ENCODE results near the gene POLR1D. TPM values are rescaled to one million over a fixed set of nuclear protein-coding genes. Genes with fewer than 3 reads are reported as not detected.

The POLR1D gene, protein sequence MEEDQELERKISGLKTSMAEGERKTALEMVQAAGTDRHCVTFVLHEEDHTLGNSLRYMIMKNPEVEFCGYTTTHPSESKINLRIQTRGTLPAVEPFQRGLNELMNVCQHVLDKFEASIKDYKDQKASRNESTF
- 41.6 and 55.3 TPM in 2 replicates for total RNA-seq

DNA sequence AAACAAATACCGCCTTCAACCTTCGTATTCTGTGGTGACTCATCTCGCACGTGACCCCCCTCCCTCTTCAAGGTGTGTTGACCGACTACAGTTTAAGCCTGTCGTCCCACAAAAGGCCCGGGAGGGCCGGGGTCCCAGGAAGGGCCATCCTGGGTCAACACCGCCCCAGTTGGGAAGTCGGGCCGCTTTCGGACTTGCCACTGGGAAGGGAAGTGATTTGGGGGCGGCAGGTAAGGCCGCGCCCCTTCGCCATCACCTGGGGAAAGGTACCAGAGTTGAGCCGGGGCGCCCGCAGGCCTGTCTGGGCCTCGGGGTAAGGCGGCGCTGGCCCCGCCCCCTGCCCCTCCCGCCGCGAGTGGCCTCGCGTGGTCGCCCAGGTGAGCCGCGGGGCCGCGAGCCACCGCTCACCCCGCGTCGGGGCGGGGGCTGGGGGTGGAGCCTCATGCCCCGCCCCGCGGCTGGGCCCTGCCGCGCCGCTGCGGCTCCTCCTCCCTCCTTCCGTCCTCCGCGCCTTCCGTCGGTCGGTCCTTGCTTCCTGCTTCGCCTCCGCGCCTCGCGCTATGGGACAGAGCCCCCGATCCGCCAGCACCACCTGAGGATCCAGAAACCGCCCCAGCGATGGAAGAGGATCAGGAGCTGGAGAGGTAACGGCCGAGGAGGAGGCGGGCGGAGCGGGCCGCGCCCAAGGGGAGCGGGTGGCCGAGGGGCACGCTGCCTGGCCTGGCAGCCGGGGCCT is at the start of gene POLR1D:
POLR1D (plus strand) TSS at position 527 of the 736 bp plus-strand sequence; CDS start at position 619, 92 bp downstream.

DNA sequence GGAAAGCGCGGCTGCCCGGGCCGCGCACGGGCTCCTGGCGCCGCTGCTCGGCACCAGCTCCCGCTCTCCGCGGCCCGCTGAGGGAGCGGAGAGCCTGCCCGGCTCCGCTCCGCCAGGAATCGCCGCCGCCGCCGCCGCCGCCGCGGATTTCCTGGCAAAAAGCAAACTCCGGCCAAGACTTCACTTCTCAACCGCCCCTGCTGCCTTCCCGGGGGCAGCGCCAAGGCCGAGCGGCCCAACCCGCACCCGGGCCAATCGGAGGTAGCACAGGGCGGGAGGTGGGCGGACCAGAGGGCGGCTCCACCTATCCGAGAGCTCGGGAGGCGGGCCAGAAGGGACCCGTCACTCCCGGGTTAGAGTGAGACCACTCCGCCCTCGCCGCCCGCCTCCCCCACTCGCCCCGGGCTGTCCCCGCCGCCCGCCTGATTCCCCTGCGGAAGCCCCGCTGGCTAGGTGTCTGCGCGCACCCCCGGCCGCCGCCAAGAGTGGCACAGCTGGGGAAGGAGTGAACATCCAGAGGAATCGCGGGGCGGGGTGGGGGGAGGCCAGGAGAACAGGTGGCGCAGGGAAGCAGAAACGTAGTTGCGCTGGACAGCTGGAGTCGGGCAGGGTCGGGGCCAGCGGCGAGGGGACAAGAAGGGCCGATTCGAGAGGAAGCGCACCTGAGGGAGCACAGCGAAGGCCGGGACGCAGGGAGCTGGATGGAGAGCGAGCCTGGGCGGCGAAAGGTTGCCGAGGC is 1.1 kb upstream of the POLR1D start, which contains the start of gene LNX2:
LNX2 (minus strand) TSS at position 153 of the 739 bp plus-strand sequence. CDS start 38,826 bp downstream, outside the sequence.

Other genes starting within 250 kb of the POLR1D start
- 71.5 and 89.0 TPM in 2 replicates for gene GTF3A, start 197.3 kb upstream of the POLR1D start, total RNA-seq
- gene MTIF3, start 171.3 kb upstream of the POLR1D start, total RNA-seq, result 47.2 and 48.5 TPM in 2 replicates
- gene LNX2, start 1.4 kb upstream of the POLR1D start, total RNA-seq, result 9.2 and 10.6 TPM in 2 replicates
- gene GSX1, start 170.6 kb downstream of the POLR1D start, total RNA-seq, result not detected in 2 replicates